OCI-LY7 (cell line): ENCODE measurements around the gene PM20D2. TPM values are rescaled to one million over a fixed set of nuclear protein-coding genes. Genes with fewer than 3 reads are reported as not detected.

Experiments
- BruUV-seq: library from RNA; stranded (reverse); fragments of 400-500 nt; replicated peaks from 2 replicates; lab custom pipeline; 2021; lab: Mats Ljungman, UMichigan
- CTCF ChIA-PET: fragments of 300-600 bp; sonication (Branson Sonifier 250); formaldehyde crosslinking; loops from one replicate; lab custom pipeline; 2022; ENCODE audit warnings: antibody characterized with exemption; ENCODE audit not compliant: unreplicated experiment; lab: Charles Lee
- POLR2A ChIA-PET: fragments of 300-600 bp; sonication (Branson Sonifier 250); formaldehyde crosslinking; loops from one replicate; lab custom pipeline; 2022; ENCODE audit warnings: antibody characterized with exemption; lab: Charles Lee
- DNase-seq: peaks from one replicate; pipeline ENCODE4 v3.0.0-alpha.2; 2015; ENCODE audit warnings: low spot score
- H2AFZ ChIP-seq: fragments of 200-600 bp; sonication (generic), shearing (Covaris generic); 2 replicates; pipeline ENCODE4 v1.6.1; 2014; ENCODE audit warnings: mild to moderate bottlenecking, antibody characterized with exemption, low read length, moderate library complexity
- H3K27ac ChIP-seq: fragments of 200-600 bp; sonication (generic); 2 replicates; pipeline ENCODE4 v1.5.1; 2014; ENCODE audit warnings: mixed run types, low read depth, mild to moderate bottlenecking, moderate library complexity, low read length, inconsistent platforms; ENCODE audit not compliant: poor library complexity, severe bottlenecking
- H3K36me3 ChIP-seq: fragments of 200-600 bp; sonication (generic); 2 replicates; pipeline ENCODE4 v1.6.1; 2014; ENCODE audit warnings: mild to moderate bottlenecking, antibody characterized with exemption, low read length, moderate library complexity, mixed read lengths; ENCODE audit not compliant: insufficient read depth
- H3K4me1 ChIP-seq: fragments of 200-600 bp; sonication (generic); 2 replicates; pipeline ENCODE4 v1.5.1; 2014; ENCODE audit warnings: mild to moderate bottlenecking, low read length; ENCODE audit not compliant: insufficient read depth, poor library complexity, severe bottlenecking
- H3K4me2 ChIP-seq: fragments of 200-600 bp; sonication (generic); 2 replicates; pipeline ENCODE4 v1.6.1; 2014; ENCODE audit warnings: mild to moderate bottlenecking, low read length
- H3K4me3 ChIP-seq: fragments of 200-600 bp; sonication (generic); 2 replicates; pipeline ENCODE4 v1.5.1; 2014; ENCODE audit warnings: mild to moderate bottlenecking, low read depth, low read length; ENCODE audit not compliant: poor library complexity, severe bottlenecking
- H3K79me2 ChIP-seq: fragments of 200-600 bp; sonication (generic); 2 replicates; pipeline ENCODE4 v1.6.1; 2016; ENCODE audit warnings: low read depth, mild to moderate bottlenecking, low read length, moderate library complexity, mixed read lengths; ENCODE audit not compliant: insufficient read depth
- H3K9me2 ChIP-seq: fragments of 200-600 bp; sonication (generic); 2 replicates; pipeline ENCODE4 v1.6.1; 2016; ENCODE audit warnings: mild to moderate bottlenecking, low read length, mixed read lengths; ENCODE audit not compliant: insufficient read depth
- H3K9me3 ChIP-seq: fragments of 200-600 bp; sonication (generic); 2 replicates; pipeline ENCODE4 v1.6.1; 2014; ENCODE audit warnings: mild to moderate bottlenecking, mixed run types, low read length, mixed read lengths
- H4K20me1 ChIP-seq: fragments of 200-600 bp; sonication (generic); 2 replicates; pipeline ENCODE4 v1.6.1; 2014; ENCODE audit warnings: mild to moderate bottlenecking, antibody characterized with exemption, low read length, moderate library complexity, mixed read lengths; ENCODE audit not compliant: insufficient read depth
- CTCF ChIP-seq: fragments of 200-600 bp; sonication (generic); conservative IDR thresholded peaks from 2 replicates; pipeline ENCODE4 v1.5.1; 2014; ENCODE audit warnings: mild to moderate bottlenecking, antibody characterized with exemption, low read length, moderate library complexity, mixed read lengths
- EZH2phosphoT487 ChIP-seq: fragments of 200-600 bp; sonication (generic); IDR thresholded peaks from 2 replicates; pipeline ENCODE4 v1.6.1; 2018; ENCODE audit warnings: low read depth, borderline replicate concordance, mild to moderate bottlenecking, mixed run types, antibody characterized with exemption, low read length, moderate library complexity, mixed read lengths
- intact Hi-C: fragments of 100-400 bp; cut with micrococcal nuclease; formaldehyde crosslinking; loops from one replicate; pipeline ENCODE4 v1.10.0; 2022; ENCODE audit not compliant: unreplicated experiment
- total RNA-seq, 2 experiments: library from RNA; depleted of rRNA in 1 of 2; stranded (reverse); fragments of >200 nt in 1 of 2; shearing (Covaris generic) in 1 of 2; gene quantifications; 2 replicates each; pipeline ENCODE4 v1.2.3, GENCODE V29; 2014 to 2022

The PM20D2 gene
- total RNA-seq, 2 experiments from 2014 or later = 35.1 to 36.1 TPM

- POLR2A ChIA-PET = no interaction called here
These were observed 45.7 kb upstream of the PM20D2 start for GRCh38 chr6:89100114-89100513.

GRCh38 chr6:89110284-89110683 is 35.6 kb upstream of the PM20D2 start:
- Histone ChIP-seq H3K4me1 (no peaks in the 10 kb centered on the region), H3K9me3 (no peaks in the 10 kb centered on the region), H3K36me3 (no peaks in the 10 kb centered on the region), H3K9me2 (no peaks in the 10 kb centered on the region), H4K20me1 (no peaks in the 10 kb centered on the region), H3K4me3 (no peak overlapping the region), H3K4me2 (no peak overlapping the region), H3K27ac (no peak overlapping the region), H3K79me2 (no peaks in the 10 kb centered on the region), H2AFZ (no peak overlapping the region)
- no TSS peak for BruUV-seq
- no peak for DNase-seq
- intact Hi-C loops = no loop called here
- ChIA-PET CTCF (no interaction called here), POLR2A (interaction anchor here (0.6 to 1.5 kb wide), 4 partner anchors 35 to 503 kb away, joined by 3 to 4 read pairs (median 4); partner anchors contain the start of gene PM20D2)
- TF ChIP-seq EZH2phosphoT487 (no peak), CTCF (no peak)

More at GRCh38 chr6:89100114-89100513, 45.7 kb upstream of the PM20D2 start:
- no peaks in the 10 kb centered on the region for H3K4me1 ChIP-seq
- H3K36me3 ChIP-seq = no peaks in the 10 kb centered on the region
- no TSS peak for BruUV-seq
- H3K9me3 ChIP-seq = no peaks in the 10 kb centered on the region
- no peaks in the 10 kb centered on the region for H3K9me2 ChIP-seq
- no peak overlapping the region for H3K4me3 ChIP-seq
- H2AFZ ChIP-seq = no peak overlapping the region
- H3K27ac ChIP-seq = no peak overlapping the region
- H4K20me1 ChIP-seq = no peaks in the 10 kb centered on the region
- H3K4me2 ChIP-seq = no peak overlapping the region
- no peak for DNase-seq
- no peaks in the 10 kb centered on the region for H3K79me2 ChIP-seq
- CTCF ChIA-PET = no interaction called here
- no peak for TF ChIP-seq CTCF
- no peak for TF ChIP-seq EZH2phosphoT487
- intact Hi-C loops = no loop called here

GRCh38 chr6:89111933-89112332 is 33.9 kb upstream of the PM20D2 start:
- CTCF ChIA-PET = no interaction called here
- DNase-seq = no peak
- no peaks in the 10 kb centered on the region for H3K4me1 ChIP-seq
- POLR2A ChIA-PET = interaction anchor here (1.5 kb wide), 1 partner anchor 33 kb away, joined by 4 read pairs; the partner anchor contains the start of gene PM20D2
- no TSS peak for BruUV-seq
- no peak overlapping the region for H2AFZ ChIP-seq
- no peaks in the 10 kb centered on the region for H3K9me3 ChIP-seq
- TF ChIP-seq EZH2phosphoT487 = no peak
- no peak overlapping the region for H3K4me3 ChIP-seq
- no peak overlapping the region for H3K4me2 ChIP-seq
- intact Hi-C loops = no loop called here
- no peak overlapping the region for H3K27ac ChIP-seq
- H3K79me2 ChIP-seq = no peaks in the 10 kb centered on the region
- H3K36me3 ChIP-seq = no peaks in the 10 kb centered on the region
- H4K20me1 ChIP-seq = no peaks in the 10 kb centered on the region
- no peaks in the 10 kb centered on the region for H3K9me2 ChIP-seq
